ENCODE data around the gene C11orf91.
"Not testable (repeated sequence)": the region's sequence is repeated elsewhere in the genome, so short reads cannot be mapped to it uniquely, and the experiment has no call there.

The C11orf91 gene

DNA sequence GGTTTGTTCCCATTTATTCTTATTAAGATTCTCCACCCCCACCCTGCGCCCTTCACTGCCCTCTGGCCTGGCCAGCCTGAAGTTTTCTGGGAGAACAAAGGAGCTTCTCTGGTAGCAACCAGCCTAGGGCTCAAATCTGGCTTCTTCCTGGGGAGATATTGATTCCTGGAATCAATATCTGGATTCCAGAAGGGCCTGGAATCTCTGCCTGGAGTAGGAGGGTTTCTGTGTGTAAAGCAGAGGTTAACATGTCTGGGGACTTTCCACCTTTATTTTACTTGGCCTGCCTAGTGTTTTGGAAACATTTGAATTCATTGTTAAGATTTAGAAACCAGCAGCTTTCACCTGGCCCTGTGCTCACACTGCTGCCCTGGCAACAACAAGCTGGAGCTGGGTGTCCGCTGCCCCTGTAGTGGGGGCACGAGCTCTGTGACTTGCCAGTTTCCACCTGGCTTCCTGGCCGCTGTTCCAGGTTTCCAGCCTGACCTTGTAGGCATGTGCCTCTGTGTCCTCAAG, 5.5 kb downstream of the C11orf91 start:
- DNase-seq: no peak

DNA sequence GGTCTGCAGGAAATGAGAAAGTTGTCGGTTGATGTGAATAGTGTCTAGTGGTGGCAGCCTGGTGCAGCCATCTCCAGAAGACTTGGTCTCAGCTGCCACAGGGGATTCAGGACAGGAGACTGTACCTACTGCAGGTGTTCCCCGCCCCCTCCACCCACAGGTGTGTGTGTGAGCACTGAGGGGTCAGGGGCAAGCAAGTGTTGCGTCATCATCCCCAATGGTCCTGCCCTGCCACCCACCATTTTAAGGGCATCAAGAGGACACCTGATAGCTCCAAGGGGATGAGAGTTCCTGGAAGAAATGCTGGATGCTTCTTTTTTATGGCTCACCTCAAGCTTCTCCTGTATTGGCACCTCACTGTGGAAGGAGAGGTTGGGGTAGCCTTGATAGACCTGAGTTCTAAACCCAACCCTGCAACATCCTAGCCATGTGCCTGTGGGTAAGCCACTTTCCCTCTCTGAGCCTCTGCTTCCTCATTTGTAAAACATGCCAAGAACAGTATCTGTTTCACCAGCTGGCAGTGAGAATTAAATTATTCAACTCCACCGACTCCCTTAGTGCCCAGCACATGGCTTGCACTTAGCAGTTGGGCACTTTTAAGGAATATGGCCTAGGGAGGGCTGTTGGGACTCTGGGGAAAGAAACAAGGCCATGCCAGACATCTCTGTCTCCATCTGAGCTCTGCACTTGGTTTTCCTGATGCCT, 6.1 kb downstream of the C11orf91 start:
- DNase-seq: no peak

DNA sequence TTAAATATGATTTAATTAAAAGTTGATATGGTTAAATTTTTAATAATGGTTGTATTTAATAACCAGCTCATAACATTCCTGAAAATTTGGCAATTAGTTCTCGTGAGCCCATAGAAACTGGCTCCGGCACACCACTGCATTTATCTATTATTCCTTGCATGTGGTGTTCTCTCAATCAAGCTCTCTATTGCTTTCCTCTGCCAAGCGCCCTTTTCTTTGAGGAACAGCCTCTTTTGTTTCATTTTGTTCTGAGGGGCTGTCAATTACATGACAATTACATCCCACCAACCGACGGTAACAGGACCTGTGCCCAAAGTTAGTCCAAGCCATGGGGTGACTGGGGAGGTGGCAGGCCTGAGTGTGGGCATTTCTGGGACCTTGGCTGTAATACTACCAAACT, 8.1 kb downstream of the C11orf91 start:
- DNase-seq: no peak

DNA sequence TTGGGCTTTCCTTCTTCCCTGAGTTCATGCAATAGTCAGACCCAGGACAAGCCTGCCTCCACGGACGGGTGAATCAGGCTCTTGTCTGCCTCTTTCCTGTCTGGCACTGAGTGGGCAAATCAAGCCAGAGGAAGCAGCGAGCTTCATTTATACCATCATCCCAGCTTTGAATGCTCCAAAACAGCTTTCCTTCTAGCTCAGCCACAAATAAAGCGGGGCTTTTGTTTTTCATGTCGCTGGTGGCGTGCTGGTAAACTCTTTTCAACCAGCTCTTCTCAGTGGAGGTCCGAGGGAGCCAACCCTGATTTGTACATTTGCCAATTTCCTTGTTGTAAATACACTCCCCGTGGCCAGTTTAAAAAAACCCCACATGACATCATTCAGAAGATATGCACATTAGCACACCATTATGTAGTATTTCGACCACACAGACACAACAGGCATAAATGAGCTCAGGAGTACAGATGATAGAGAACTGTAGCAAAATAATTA, 8.6 kb downstream of the C11orf91 start:
- no peak for DNase-seq

DNA sequence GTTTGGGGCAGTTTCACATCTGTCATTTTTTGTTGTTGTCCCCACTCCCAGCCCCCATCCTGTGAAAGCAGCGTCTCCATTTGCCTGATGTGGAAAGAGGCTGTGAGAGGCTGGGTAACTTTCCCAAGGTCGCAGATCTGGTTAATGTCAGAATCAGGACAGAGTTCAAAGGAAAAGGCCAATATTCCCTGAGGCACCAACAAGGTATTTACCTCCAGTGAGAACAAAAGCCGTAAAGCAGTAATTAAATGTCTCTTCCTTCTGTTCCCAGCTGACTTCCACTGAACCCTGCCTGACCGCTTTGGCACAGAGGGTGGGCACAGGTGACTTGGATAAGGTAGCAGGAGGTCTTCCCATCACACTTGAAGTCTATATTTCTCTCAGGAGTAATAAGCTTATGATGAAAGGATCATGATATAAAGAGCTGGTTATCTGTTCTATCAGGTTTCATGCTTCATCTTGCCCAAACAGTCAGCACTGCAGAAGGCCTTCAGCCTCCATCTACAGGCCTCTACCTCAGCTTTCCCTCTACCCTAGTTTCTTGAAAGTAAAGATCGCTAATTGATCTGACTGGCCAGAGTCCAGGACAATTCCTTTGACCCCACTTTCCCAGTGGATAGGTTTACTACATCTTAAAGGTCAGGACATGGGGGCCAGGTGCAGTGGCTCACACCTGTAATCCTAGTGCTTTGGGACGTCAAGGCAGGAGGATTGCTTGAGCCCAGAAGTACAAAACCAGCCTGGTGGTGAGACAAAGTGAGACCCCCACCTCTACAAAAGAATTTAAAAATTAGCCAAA, 9.4 kb downstream of the C11orf91 start:
- DNase-seq: no peak

DNA sequence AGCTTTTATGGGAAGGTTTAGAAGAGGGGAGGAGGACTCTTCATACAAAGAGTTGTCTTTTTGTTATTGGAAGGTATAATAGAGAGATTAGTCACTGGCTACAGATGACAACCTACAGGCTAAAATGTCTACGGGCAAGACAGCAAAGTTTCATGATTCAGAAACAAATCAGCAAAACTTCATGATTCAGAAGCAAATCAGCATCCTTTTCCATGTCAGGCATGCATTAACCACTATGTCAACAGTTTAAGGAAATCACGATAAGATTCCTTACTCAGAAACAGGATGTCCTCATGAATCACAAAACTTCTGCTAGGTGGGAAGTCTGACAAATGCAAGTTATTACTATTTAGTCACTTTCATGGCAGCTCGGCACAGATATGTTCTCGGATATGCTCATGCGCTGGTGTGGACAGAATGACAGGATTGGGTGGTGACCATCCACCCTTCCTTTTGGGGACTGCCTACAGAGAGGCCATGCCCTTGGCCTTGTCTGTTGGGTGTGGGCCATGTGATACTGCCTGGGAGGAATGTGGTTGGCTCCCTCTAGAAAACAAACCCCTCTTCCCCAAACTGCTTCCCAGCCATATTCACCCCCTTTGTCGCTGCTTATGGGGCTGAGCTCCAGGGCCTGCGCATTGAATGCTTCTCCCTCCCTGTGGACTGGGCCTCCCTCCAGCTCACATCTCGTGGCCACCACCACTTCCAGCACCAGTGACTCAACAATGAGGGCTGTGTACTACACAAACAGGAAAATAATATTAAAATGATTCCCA, 10.1 kb downstream of the C11orf91 start:
- no peak for DNase-seq

DNA sequence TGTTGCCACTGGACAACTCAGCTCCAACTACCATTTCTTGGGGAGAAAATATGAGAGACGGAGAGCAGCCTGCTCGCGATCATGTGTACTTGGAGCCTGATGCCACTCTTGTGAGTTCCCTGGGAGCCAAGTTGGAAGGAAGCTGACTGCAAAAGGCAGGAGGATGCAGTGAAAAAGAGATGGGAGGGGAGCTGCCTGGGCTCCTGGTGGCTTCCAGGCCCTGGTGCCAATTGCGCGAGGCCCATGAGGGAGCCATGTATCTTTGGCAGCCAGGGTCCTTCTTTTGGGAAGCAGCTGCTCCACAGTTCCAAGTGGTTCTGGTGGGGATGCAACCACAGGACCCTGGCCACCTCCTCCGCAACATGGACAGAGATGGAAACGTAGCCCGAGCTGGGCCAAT, 11.1 kb downstream of the C11orf91 start:
- no peak for DNase-seq

DNA sequence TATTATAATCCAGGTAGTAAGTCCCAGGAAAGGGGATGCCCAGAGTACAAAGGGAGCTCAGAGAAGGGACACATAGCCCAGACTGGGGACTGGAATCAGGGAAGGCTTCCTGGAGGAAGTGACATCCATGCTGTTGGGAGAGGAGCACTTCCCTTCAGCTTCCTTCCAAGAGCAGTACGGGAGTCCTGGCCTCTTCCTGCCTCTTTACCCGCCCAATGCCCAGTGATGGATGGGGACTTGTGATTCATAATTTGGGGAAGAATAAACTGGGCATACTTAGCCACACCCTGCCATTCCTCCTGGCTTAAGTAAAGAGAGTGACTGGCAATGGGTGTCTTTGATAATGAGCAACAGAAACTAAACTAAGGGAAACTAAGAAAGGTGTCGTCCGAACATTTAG, 11.5 kb downstream of the C11orf91 start:
- no peak for DNase-seq

DNA sequence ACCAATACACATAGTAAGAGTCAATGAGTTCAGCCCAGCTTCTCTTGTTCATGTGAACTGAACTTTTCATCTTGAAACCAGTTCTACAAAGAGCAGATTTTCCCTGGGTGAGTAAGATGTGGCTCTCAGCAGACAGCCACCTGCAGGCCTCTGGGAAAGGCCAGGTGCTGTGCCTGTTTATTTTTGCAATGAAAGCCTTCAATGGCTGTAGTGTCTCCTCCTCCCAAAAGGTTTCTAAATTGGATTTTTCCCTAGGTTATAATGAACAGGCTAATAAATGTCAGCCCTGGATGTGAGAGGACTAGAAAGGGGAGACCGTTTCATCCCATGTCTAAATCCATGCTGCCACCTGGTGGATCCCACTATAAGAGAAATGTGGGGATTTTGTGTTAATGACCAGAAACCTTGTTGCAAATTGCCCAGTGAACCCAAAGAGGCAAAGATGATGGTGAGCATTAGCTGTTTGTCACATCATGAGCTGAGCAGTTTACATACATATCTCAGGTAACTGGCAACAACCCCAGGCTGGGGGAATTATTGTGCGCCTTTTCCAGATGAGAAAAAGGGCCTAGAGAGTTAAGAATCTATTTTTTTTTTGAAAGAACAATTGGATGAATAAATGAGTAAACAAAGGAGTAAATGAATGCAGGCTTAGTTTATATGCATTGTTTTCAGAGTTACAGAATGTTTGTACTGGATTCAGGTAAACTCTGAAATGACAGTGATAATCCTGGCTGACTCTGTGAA, 12.7 kb downstream of the C11orf91 start:
- DNase-seq: no peak

DNA sequence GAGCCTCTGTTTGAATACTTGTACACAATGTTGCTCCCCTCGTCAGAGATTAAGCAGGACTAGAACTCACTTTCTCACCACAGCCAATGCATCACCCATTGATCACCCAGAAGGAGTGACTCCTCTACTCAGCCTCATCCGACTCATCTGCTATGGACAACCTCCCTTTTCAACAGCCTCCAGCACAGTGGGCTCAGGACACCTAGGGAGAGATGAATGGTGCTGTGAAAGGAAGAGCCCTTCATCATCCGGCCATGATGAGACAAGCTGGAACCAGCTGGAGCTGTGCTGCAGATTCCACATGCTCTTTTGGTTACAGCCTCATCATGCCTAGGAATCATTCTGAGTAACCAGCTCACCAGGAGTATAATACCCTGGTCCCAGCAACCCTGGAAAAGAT, 15.5 kb downstream of the C11orf91 start:
- no peak for DNase-seq

DNA sequence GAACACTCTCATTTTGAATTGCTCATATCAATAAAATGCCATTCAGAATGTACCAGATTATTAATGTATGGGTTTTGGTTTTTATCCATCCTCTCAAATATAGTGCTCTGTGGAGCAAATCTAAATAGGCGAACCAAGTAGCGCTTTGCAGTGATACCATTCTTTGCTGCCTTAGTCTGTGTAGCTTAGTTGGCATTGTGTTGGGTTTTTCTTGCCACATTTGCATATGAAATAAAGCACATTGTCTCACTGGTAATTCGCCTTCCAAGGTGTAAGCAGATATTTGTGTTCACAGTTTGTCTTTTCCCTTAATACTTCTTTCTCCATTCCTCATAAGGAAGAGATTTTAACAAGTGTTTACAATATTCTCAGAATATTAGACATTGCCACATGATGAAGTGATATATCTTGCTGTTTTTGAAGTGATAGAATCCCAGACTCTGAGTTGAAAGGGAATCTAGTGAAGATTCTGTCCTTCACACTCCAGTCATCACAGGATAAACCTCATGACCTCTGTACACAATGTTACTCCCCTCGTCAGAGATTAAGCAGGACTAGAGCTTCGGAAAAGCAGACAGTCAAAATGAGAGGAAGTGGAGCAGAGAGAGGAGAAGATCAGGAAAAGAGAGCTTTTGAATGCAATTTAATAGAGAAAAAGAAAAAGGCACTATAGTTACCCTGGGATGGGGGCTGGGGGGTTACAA, 16.5 kb downstream of the C11orf91 start:
- no peak for DNase-seq

DNA sequence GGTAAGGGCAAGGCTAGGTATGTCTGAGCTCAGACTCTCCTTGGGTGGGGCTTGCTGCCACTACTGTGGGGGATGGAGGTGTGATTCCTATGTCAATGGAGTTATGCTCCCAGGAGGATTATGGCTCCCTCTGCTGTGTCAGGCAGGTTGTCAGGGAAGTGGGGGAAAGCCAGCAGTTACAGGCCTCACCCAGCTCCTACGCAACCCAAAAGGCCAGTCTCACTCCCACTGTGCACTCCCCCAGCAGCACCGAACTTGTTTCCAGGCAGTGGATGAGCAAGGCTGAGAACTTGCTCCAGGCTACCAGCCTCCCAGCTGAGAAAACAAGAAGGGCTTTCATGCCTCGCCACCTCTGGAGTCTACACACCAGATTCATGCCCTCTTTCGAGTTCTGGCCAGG, 18.2 kb downstream of the C11orf91 start:
- DNase-seq: no peak

DNA sequence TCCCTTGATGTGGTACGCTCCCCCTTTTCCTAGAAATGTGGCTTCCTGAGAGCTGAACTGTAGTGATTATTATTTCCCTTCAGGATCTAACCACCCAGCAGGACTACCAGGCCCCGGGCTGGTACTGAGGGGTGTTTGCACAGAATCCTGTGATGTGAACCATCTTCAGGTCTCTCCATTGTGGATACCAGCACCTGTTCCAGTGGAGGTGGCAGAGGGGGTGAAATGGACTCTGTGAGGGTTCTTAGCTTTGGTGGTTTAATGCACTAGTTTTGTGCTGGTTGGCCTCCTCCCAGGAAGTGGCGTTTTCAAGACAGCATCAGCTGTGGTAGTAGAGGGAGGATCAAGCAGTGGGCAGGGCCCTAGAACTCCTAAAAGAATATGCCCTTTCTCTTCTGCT, 18.6 kb downstream of the C11orf91 start:
- DNase-seq: no peak

DNA sequence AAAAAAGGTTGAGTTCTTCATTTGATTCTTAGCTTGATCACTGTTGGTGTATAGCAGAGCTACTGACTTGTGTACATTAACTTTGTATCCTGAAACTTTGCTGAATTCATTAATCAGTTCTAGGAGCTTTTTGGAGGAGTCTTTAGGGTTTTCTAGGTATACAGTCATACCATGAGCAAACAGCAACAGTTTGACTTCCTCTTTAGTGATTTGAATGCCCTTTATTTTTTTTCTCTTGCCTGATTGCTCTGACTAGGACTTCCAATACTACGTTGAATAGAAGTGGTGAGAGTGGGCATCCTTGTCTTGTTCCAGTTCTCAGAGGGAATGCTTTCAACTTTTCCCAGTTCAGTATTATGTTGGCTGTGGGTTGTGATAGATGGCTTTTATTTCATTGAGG, 22.0 kb downstream of the C11orf91 start:
- not testable (repeated sequence) for DNase-seq

DNA sequence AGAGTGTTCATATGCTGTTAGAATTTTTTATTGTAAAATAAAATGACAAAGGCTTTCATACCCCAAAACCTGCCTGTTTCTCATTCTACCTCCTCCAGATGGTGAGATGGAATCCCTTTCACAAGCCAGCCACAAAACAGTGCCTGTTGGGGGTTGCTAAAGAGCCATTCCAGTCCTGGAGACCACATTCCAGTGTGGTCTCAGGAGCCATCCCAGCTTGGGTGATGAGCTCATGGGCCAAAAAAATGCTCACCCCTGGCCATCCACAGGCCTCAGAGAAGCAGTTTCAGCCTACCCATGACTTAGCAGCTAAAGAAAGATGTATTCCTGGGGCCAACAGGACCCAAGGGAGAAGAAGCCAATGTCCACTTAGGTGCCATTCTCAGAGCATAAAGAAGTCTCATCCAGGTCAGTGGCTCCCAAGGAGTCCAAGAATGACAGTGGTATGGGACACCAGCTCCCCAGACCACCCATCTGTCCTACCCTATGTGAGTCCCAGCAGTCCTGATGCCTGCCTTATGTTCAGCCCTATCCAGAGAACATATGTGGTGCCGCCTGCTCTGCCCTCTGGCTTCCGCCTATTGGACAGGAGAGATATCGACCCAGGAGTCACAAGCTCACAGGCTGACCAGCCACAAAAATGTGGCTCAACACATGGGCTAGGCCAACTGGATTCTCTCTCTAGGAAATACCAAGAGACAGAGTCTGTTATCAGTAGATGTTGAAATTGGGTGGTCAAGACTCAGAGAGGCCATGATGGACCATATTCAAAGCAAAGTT, 26.4 kb downstream of the C11orf91 start:
- no peak for DNase-seq

DNA sequence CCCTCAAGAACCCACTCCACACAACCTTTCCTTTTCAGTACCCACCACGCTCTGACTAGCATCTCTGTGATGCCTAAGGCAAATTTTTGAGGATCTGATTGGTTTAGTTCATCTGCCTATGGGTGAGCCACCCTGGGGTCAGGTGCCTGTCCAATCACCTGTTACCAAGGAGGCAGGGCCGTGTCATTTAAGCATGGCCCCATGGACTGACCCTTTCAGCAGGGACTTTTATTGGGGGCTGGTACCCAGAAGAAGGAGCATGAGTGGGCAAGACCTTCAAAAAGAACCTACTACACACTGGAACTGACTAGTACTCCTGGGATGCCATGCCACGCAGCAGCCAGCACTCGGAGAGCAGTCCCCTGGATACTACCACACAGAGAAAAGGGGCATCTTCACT, 28.4 kb downstream of the C11orf91 start:
- DNase-seq: no peak

DNA sequence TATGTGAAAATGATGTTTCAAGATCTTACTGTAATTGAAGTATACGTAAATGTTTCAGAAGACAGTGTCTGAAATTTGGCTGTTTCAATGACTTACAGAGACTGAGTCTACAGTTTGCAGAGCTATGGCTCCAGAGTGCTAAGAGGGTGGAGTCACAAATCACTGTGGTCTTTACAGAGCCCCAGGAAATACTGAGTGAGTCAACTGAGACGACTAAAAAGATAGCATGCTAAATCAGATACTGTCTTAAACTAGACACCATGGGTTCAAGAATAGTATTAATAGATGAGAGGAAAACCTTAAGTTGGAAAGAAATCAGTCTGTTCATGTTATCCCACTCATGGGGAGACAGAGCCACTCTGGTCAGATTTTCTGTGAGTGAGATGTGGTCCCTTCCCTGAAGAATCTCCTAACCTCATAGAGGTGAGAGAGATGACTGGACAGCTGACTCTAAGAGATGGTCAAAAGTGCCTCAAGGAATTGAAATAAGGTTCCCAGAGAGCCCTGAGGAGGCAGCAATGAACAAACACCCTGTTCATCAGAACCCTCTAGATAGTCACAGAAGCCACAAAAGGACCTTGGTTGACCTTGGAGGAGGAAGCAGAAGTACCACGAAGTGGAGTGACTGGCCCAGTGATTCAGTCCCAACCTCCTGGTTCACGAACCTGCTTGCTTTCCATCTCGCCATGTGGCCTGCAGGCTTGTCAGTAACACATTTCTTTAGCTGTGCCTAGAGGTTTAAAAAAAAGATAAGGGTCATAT, 30.2 kb downstream of the C11orf91 start:
- DNase-seq: no peak

DNA sequence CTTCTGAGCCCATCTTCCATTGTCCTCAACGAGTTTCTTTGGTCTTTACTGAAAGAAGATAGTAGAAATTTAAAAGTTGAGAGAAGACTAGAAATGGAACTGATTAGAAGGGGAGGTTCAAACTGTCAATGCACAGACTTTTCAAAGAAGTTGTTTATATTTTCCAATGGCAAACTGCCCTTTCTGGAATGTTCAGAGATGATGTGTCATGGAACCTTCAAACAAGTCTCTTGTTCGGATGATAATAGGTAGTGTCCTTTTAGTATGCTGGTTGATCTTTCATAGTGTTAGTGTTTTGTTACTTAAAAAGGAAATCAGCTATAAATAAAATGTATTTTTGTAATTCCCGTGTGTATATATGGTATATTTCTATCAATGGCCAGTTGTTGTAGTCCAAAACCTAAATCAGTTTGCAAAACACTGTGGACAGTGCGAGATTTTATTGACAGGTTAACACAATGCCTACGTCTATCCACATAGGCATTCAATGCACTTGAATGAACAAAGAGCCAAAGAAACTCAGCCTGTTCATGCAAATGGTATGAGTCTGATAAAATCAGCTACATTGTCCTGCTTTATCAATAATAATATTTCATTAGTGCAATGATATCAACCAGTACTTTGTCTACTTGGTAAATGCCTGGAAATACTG, 30.9 kb downstream of the C11orf91 start:
- DNase-seq: no peak

DNA sequence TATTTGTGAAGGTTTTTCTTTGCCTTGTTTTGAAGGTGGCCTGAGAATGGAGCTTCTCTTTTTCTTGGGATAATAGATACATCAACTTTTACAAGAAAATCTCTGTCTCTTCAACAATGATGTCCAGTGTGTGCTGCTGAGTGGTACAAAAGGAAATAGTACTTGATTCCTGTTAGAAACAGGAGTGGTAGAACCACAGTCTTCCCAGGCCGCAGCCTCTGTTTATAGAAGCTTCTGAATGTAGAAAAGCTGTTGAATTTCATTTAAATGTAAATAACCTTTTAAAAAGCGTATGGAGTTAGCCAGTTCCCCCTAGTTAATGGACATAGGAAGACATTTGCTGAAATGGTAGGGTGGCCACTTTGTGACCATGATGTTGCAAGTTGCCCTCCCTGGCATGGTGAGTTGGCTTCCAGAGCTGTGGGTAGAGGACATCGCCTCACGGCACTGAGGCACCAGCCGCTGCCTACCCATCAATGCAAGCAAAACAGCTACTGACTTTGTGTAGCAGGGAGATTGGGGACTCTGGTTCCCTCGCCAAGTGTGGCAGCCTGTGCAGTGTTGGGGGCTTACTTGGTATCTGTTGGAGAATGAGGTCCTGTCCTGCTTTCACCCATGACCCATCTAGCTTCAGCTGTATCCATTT, 31.6 kb downstream of the C11orf91 start:
- no peak for DNase-seq

Data from T-helper 9 cell (primary cell).